SU-DHL-6 (cell line): ENCODE results near the gene LENEP.

ENCODE experiments used
- H2AFZ ChIP-seq: fragments of 200-600 bp; sonication (generic); 2 replicates; pipeline ENCODE4 v1.6.1; 2014; ENCODE audit warnings: low read depth, mild to moderate bottlenecking, moderate library complexity, mixed read lengths, antibody characterized with exemption, low read length; ENCODE audit not compliant: severe bottlenecking
- H3F3A ChIP-seq: fragments of 200-600 bp; shearing (Covaris generic); 2 replicates; pipeline ENCODE4 v1.6.0; 2016; ENCODE audit warnings: antibody characterized with exemption, mild to moderate bottlenecking; ENCODE audit not compliant: insufficient read depth
- H3K27ac ChIP-seq: fragments of 200-600 bp; sonication (generic); 2 replicates; pipeline ENCODE4 v1.5.1; 2016; ENCODE audit warnings: low read depth, mild to moderate bottlenecking, low read length, moderate library complexity, mixed read lengths
- H3K27me3 ChIP-seq: fragments of 200-600 bp; sonication (generic), shearing (Covaris generic); 2 replicates; pipeline ENCODE4 v1.6.0; 2014; ENCODE audit warnings: mild to moderate bottlenecking, low read length
- H3K36me3 ChIP-seq: fragments of 200-600 bp; sonication (generic); 2 replicates; pipeline ENCODE4 v1.6.1; 2014; ENCODE audit warnings: mild to moderate bottlenecking, low read length, mixed read lengths
- H3K4me2 ChIP-seq: fragments of 300-600, 200-600 bp; shearing (Covaris generic), sonication (generic); 2 replicates; pipeline ENCODE4 v1.6.0; 2014; ENCODE audit warnings: low read length, low read depth, mild to moderate bottlenecking; ENCODE audit not compliant: poor library complexity, severe bottlenecking
- H3K4me3 ChIP-seq: fragments of 200-600 bp; sonication (generic); 2 replicates; pipeline ENCODE4 v1.5.1; 2014; ENCODE audit warnings: antibody characterized with exemption, low read length, mild to moderate bottlenecking, mixed read lengths; ENCODE audit not compliant: insufficient read depth, poor library complexity, severe bottlenecking
- H3K79me2 ChIP-seq: fragments of 200-600 bp; sonication (generic); 2 replicates; pipeline ENCODE4 v1.6.1; 2014; ENCODE audit warnings: mild to moderate bottlenecking, low read length, moderate library complexity; ENCODE audit not compliant: insufficient read depth
- H3K9ac ChIP-seq: fragments of 200-600 bp; sonication (generic); 2 replicates; pipeline ENCODE4 v1.7.0; 2014; ENCODE audit warnings: mild to moderate bottlenecking, low read length
- H3K9me2 ChIP-seq: fragments of 200-600 bp; sonication (generic); replicated peaks from 2 replicates; pipeline ENCODE4 v1.6.1; 2014; ENCODE audit warnings: low read length; ENCODE audit not compliant: insufficient read depth
- H3K9me3 ChIP-seq: fragments of 200-600 bp; sonication (generic); 2 replicates; pipeline ENCODE4 v1.6.1; 2014; ENCODE audit warnings: low read length, mixed read lengths; ENCODE audit not compliant: insufficient read depth
- H4K20me1 ChIP-seq: fragments of 200-600 bp; sonication (generic); 2 replicates; pipeline ENCODE4 v1.6.1; 2014; ENCODE audit warnings: low read depth, mild to moderate bottlenecking, antibody characterized with exemption, low read length, moderate library complexity, mixed read lengths
- CTCF ChIP-seq: fragments of 200-600 bp; sonication (generic); IDR thresholded peaks from one replicate; pipeline ENCODE4 v1.5.1; 2017; ENCODE audit warnings: antibody characterized with exemption, mild to moderate bottlenecking, low read length, moderate library complexity; ENCODE audit not compliant: insufficient read depth, poor library complexity, severe bottlenecking
- EZH2phosphoT487 ChIP-seq: fragments of 200-600 bp; sonication (generic), shearing (Covaris generic); conservative IDR thresholded peaks from 2 replicates; pipeline ENCODE4 v1.6.1; 2018; ENCODE audit warnings: mild to moderate bottlenecking, antibody characterized with exemption, low read length, moderate library complexity, mixed read lengths

LENEP gene

DNA sequence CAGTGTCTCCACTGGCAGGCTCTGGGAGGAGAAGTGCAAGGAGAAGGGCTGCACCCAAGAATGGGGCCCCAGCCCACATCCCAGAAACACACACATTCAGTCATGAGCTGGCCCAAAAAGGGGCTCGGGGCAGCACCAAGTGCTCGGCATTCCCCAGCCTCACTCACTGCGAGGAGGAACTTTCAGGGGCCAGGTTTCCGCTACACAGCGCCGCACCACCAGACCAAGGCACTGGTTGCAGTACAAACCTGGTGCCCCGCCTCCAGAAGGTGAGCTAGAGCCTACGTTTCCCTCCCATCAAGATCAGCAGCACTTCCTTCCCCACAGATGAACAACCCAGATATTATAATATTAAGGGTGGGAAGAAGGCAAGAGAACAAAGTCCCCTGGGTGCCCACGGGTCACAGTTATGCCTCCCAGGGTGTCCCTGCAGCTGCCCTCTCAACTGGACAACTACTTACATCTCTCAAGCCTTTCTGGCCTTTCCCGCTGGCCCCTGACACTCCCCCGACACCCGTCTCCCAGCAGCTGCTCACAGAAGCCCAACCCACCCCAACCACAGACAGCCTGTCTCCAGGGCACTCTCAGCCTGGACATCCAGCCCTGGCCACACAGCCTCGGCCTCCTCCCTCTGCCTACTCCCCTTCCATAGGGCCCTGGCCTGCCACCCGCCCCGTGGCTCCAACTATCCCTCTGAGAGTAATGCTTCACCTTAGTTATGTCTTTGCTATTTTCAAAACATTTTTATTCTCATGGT, 41.3 kb upstream of the LENEP start:
- no peak overlapping the region for H3K27ac ChIP-seq
- H3K9ac ChIP-seq: no peak overlapping the region
- no peak overlapping the region for H3K4me2 ChIP-seq

DNA sequence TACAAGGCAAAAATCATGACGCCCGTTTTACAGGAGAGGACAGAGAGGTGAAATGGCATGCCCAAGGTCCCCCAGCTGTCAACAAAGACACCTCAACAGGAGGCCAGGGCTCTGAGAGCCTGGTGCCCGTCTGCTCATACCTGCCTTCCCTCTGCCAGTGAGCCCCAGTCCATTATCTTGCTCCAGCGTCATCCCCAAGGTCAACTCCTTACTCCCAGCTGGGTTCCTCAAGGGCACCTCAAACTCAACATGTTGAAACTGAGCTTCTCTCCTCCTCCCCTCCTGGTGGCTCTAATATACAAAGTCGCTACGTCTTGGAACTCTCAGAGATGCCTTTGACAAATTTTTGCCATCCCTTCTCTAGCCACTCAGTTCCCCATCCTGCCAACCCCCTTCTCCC, 40.7 kb upstream of the LENEP start:
- no peaks in the 10 kb centered on the region for H3K36me3 ChIP-seq
- no peaks in the 10 kb centered on the region for H4K20me1 ChIP-seq
- H3K9ac ChIP-seq: no peak overlapping the region
- H3K9me3 ChIP-seq: no peaks in the 10 kb centered on the region
- no peaks in the 10 kb centered on the region for H3K9me2 ChIP-seq
- H3K27ac ChIP-seq: no peak overlapping the region
- no peaks in the 10 kb centered on the region for H3K27me3 ChIP-seq
- no peak overlapping the region for H3K4me3 ChIP-seq
- TF ChIP-seq CTCF: no peak
- TF ChIP-seq EZH2phosphoT487: no peak
- no peak overlapping the region for H2AFZ ChIP-seq
- H3K4me2 ChIP-seq: no peak overlapping the region
- no peaks in the 10 kb centered on the region for H3K79me2 ChIP-seq
- peaks cover 11% of the 10 kb centered on the region for H3F3A ChIP-seq

More for the DNA sequence above, 41.3 kb upstream of the LENEP start:
- TF ChIP-seq CTCF (no peak), EZH2phosphoT487 (no peak)
- Histone ChIP-seq H3K9me3 (no peaks in the 10 kb centered on the region), H3F3A (peaks cover 7% of the 10 kb centered on the region; the same call in 1 of the 2 replicates), H3K27me3 (no peaks in the 10 kb centered on the region), H3K4me3 (no peak overlapping the region), H2AFZ (no peak overlapping the region), H3K79me2 (no peaks in the 10 kb centered on the region), H4K20me1 (no peaks in the 10 kb centered on the region), H3K9me2 (no peaks in the 10 kb centered on the region), H3K36me3 (no peaks in the 10 kb centered on the region)

DNA sequence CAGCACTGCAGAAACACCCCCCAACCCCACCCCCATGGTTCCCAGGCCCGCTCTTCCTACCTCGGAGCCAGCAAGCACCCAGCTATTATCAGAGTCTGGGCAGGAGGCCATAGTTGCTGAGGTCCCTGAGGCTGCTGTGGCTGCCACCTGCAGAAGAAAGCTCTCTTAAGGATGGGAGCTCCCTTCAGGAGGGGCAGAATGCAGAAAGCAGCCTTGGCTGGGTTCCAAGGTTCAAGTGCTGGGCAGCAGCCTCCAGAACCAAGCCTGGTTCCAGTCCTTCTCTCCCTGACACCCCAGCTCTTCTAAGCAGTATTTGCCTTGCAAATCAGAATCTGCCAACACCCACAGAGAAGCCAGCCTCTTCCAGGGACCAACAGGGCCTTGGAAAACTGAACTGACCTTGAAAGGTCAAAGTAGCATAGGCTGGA, 39.8 kb upstream of the LENEP start:
- H3K36me3 ChIP-seq: no peaks in the 10 kb centered on the region
- no peaks in the 10 kb centered on the region for H3K79me2 ChIP-seq
- no peaks in the 10 kb centered on the region for H4K20me1 ChIP-seq
- H3K9ac ChIP-seq: no peak overlapping the region
- TF ChIP-seq CTCF: no peak
- TF ChIP-seq EZH2phosphoT487: no peak
- H3K4me3 ChIP-seq: no peak overlapping the region
- H2AFZ ChIP-seq: no peak overlapping the region
- no peaks in the 10 kb centered on the region for H3K9me3 ChIP-seq
- no peak overlapping the region for H3K27ac ChIP-seq
- no peaks in the 10 kb centered on the region for H3K9me2 ChIP-seq
- H3K27me3 ChIP-seq: no peaks in the 10 kb centered on the region
- H3K4me2 ChIP-seq: no peak overlapping the region
- H3F3A ChIP-seq: peaks cover 18% of the 10 kb centered on the region
